Fibroblast of pulmonary artery (primary cell): ENCODE data around the gene TMCC3.
"Not testable (repeated sequence)": the region's sequence is repeated elsewhere in the genome, so short reads cannot be mapped to it uniquely, and the experiment has no call there.

Experiments
- DNase-seq: peaks from one replicate; pipeline ENCODE4 v3.0.0-alpha.2; 2010; ENCODE audit warnings: low read depth
- H3K4me3 ChIP-seq: replicated peaks from 2 replicates; pipeline ENCODE4 v1.5.1; 2011; ENCODE audit warnings: low read depth, mild to moderate bottlenecking, control low read depth, low read length, moderate library complexity
- TF ChIP-seq, protein P1 (sequence below): IDR thresholded peaks from 2 replicates; pipeline ENCODE4 v1.5.1; 2011; ENCODE audit warnings: mild to moderate bottlenecking, control low read depth, low read length, inconsistent platforms; ENCODE audit errors: missing control alignments

TMCC3 gene

DNA sequence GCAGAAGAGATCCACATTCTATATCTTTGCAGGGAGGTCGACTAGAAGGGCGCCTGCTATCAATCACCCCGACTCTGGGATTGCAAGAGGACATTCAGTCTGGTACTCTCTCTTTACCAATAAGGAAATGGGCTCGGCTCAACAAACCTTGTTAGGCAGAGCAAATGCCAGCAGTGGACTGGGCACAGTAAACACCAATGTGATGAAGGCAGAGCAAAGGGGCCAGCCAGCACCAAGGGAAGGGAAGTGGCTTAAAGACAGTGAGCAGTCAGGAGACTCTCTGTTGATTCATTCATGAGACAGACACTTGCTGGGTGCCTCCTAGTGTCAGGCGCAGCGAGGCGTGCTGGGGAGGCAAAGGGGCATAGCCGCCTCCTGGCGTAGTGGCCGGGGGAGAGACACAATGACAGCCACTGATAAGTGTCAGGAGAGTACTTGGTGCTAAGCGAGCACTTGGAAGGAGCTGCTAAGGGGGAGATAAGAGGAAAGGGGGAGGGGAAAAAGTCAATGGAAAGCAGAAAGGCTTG, 34.1 kb downstream of the TMCC3 start:
- DNase-seq = peak; percentile 13
- TF ChIP-seq, protein P1, sequence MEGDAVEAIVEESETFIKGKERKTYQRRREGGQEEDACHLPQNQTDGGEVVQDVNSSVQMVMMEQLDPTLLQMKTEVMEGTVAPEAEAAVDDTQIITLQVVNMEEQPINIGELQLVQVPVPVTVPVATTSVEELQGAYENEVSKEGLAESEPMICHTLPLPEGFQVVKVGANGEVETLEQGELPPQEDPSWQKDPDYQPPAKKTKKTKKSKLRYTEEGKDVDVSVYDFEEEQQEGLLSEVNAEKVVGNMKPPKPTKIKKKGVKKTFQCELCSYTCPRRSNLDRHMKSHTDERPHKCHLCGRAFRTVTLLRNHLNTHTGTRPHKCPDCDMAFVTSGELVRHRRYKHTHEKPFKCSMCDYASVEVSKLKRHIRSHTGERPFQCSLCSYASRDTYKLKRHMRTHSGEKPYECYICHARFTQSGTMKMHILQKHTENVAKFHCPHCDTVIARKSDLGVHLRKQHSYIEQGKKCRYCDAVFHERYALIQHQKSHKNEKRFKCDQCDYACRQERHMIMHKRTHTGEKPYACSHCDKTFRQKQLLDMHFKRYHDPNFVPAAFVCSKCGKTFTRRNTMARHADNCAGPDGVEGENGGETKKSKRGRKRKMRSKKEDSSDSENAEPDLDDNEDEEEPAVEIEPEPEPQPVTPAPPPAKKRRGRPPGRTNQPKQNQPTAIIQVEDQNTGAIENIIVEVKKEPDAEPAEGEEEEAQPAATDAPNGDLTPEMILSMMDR = peak; percentile 11
- peak overlapping the region; percentile 31 for H3K4me3 ChIP-seq

DNA sequence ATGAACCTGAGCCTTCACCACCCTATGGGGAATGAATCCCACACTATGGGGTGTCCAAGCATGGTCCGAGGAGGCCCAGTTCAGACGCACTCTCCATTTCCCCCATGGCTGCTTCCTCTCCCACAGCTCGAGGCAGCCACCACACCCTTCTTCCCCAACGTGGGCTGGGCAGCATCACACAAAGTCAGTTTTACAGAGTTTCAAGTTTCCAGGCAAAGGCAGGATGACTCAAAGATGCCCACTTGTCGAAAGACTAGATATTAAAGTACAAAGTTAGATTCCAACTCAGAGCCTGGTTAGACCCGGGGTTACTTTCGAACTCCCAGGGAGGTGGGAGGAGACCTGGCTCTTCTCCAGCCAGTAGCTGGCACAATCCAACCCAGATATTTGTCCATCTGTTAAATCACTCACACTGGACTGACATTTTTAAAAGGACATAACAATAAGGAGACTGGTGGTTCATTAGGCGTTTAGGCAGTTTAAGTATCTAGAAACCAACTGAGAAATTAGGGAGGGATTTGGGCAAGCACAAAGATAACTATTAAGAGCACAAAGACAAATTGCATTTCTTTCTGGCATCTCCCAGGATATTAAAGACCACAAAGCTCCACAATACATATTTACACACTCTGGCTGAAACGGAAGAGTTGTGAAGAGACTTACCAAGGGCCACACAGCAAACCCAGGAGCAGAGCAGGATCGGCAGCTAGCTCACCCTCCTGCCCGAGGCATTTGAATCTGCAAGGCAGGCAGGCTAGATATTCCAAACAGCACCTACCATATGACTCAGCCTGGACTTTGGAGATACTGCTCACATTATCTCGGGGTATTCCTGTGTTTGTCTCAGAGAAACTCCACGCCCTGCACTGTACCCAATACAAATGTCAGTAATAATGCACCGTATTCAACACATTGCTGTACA, 34.8 kb downstream of the TMCC3 start:
- peak; percentile 49 for DNase-seq
- H3K4me3 ChIP-seq = peak overlapping the region; percentile 31

DNA sequence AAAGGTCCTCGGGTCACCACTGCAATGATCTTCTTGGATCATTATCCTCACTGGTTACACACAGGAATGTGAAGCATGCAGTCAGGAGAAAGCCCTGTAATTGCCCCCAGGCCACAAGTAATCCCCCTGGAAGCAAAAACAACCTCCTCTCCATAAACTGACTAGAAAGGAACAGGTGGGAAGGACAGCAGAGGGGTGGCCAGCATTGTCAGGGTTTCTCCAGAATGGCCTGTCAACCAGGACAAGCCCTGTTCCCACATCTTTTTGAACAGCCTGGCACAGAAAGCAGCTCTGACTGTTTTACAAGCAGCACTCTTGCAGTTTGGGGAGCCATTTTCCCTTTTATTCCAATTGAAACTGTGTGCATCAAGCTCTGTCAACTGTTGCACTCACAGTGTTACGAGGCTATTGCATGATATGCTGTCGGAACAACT, 36.1 kb downstream of the TMCC3 start:
- TF ChIP-seq, protein P1 = no peak
- no peak overlapping the region for H3K4me3 ChIP-seq
- DNase-seq = no peak

More for the DNA sequence above, 34.8 kb downstream of the TMCC3 start:
- TF ChIP-seq, protein P1 = no peak

DNA sequence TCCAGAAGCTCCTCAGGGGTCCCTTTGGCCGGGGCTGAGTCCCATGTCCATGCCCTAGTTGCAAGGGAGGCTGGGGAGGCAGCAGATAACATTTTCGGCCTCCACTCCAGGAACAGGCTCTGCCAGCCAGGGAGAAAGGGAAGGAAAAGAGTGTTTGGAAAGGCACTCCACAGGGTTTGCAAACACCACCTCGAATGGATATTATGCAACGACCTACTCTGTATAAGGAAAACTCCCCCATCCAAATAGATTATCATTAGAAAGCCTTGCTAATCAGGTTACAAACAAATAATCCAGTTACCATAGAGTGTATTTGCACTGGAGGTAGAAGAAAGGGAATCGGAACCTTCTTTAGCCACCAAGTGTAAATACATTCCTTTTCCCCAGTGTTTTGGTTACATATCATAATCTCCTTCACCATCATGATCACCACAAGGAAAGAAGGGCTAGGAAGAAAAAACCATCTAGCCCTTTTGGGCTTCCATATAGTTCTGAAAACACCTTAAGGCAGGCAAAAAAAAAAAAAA, 40.4 kb downstream of the TMCC3 start:
- TF ChIP-seq, protein P1 = no peak

DNA sequence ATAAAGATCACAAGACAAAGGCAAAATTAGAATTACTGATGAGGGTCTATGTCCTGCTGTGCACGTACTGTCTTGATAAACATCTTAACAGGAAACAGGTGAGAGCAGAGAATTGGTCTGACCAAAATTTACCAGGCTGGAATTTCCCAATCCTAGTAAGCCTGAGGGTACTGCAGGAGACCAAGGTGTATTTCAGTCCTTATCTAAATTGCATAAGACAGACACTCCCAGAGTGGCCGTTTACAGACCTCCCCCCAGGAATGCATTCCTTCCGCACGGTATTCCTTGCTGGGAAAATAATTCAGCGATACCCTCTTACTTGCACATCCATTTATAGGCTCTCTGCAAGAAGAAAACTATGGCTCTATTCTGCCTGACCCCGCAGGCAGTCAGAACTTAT, 43.5 kb downstream of the TMCC3 start:
- DNase-seq = not testable (repeated sequence)

More for the DNA sequence above, 40.4 kb downstream of the TMCC3 start:
- no peak for DNase-seq
- H3K4me3 ChIP-seq = no peak overlapping the region

DNA sequence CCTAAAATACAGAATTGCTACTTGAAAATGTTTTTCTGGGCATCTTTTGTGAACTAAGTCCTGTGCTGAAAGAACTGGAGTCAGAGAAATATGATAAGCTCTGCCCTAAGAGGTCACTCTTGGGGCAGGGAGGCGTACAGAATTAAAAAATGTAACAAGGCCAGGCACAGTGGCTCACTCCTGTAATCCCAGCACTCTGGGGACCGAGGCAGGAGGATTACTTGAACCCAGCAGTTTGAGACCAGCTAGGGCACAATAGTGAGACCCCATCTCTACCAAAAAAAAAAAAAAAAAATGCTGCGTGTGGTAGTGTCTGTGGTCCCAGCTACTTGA, 46.0 kb downstream of the TMCC3 start:
- H3K4me3 ChIP-seq = no peak overlapping the region
- no peak for DNase-seq
- TF ChIP-seq, protein P1 = no peak

More for the DNA sequence above, 43.5 kb downstream of the TMCC3 start:
- H3K4me3 ChIP-seq = not testable (repeated sequence)
